ENCODE data around the gene SOHLH1.

SOHLH1 gene

DNA sequence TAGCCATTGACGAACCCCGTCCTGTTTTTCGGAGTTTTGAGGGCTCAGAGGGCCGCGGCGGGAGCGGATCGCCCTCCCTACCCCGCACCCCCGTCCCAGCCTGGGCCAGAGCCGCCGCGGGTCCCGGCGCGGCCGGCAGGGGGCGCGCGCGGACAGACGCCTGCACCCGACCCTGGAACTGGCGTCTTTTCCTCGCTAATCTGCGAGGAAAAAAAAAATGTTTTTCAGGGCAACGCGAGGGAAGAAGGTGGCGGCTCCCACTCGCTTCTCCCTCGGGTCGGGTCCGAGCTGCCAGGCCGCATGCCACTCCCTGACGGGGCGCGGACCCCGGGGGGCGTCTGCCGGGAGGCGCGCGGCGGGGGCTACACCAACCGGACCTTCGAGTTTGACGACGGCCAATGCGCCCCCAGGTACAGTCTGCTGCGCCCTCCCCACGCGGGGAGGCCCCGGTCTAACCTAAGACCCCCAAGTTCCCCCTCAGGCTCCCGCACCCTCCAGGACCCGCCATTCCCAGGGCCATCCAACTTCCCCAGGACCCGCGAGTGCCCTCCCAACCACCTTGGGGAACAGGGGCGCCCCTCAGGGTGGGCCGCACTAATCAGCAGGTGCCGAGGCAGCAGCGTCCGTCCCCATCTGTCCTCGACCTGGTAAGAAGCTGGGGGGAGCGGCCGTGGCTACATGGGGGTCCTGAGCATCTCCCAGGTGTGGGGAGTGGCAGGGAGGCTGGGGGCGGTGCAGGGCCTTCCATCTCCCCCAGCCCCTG is 2.9 kb upstream of the SOHLH1 start, which contains the start of gene KCNT1:
Gene KCNT1, plus strand, starts transcription at position 227 of the 763 bp plus-strand sequence. Its CDS starts 74 bp downstream, at position 301.
- peak; percentile 48 for DNase-seq

DNA sequence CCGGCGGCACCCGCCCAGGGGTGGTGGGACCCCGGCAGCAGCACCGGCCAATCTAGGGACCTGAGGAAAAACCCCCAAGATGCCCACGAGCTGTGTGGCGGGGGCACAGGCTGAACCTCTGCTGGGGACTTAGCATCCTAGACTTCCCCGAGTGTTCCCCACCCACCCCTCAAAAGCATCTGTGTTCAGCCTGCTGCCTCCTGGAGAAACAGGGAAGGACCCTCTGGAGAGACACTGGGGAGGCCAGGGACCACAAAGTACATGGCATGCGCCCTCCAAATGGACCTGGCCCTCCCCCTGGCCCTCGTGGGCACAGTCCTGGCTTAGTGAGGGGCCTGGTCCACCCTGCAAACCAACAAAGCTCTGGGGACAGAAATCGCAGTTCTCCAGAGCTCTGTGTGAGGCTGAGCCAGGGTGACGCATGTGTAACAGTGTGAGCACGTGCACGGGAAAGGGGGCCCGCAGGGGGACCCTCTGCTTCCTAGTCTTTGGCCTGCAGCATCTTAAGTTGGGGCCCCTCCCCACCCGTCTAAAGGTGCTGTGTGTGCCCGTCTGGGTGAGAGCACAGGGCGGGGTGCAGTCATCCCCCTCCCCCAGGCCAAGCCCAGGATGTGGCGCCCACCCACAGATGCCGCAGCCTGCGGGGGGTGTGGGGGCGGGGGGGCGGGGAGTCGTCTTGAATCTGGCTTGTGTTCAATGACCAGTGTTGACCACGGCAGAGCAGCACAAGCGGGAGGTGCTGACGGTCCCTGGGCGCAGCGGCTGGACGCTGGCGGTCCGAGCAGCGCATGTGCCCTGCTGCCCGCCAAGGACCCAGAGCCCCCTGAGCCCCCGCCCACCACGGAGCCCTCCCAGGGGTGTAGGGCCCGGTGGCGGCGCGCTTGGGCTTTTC is 2.0 kb upstream of the SOHLH1 start:
- peak; percentile 11 for DNase-seq

DNA sequence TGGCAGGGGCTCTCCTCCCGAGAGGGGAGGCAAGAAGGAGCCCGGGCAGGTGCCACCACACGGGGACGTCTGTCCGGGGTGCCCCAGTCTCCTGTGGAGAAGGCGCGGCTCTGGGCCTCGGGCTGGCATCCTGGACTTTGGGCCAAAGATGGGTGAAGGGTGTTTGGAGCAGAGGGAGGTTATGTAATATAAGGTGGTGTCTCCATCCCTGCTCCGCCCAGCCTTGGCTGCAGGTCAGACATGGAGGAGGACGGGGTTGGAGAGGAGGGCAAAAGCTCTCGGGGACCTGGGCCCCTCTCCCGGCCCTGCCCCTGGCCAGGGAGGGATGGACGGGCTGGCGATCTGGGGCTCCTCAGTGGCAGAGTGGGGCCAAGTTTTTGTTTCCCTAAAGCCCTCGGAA is 1.2 kb upstream of the SOHLH1 start:
- DNase-seq: no peak

DNA sequence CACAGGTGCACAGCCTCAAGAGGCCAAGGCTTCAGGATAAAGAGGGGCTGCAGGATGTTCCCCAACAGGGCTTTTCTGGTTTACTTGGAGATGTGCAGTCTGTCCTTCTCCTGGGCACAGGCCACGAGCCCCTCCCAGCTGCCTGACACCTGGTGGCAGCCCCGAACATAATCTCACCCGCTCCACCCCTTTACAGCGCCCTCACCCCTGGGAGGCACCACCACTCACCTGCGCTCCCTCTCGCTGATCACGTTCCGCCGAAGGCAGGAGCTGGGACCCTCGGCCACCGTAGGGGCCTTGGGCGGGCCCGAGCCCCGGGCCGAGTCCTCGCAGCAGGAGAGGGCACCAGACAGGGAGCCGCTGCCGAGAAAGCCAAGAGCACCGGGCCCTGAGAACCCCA is 514 bp downstream of the SOHLH1 start:
- DNase-seq: no peak

DNA sequence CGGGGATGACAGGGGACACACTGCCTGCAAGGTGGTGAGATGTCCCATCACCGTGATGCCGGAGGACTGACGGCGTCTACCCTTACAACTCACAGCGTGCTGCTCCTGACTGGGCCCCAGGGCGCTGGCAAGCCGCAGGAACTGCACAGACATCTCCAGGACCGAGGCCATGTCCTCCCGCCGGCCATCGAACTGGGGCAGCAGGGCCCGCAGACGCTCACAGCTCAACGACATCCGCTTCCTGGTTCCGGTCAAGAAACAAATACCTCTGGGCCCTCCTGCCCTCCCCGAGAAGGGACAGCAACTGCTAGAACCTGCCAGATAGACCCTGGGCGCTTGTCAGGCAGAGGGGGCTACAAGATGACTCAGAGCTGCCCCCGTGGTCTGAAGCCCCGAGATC is 1.0 kb downstream of the SOHLH1 start:
- DNase-seq: no peak

DNA sequence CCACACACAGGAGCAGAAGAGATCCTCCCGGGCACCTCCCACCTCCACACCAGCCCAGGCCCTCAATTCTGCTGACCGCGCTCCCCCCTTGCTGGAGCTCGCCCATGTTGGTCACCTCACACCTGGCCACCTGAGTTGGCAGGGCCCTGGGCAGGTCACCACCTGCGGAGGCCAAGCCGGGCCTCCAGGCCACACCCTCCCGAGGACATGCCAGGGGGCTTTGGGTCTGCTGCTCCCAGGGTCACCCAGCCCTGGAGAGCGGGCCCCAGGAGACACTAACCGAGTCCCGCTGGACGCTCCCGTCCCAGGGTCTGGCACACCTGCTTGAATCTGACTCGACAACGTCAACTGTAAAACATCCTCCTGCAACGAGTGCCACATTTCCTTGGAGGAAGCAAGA is 2.1 kb downstream of the SOHLH1 start:
- no peak for DNase-seq

DNA sequence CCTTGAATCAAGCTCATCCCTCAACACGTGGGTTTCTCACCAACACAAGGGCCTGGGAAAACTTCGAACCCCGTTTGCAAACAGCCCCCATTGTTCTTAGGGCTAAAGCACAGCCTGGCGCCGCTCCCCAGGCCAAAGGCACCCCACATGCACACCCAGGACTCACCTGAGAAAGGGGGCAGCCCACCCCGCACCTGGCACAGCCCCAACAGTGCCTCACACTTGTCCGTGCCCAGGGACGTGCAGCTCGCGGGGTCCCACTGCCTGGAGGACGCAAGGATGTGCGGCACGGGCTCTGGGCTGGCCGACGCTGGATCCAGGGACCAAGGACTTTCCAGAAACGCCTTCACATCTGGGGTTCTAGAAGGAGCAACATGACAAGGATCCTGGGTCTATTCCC is 2.8 kb downstream of the SOHLH1 start:
- DNase-seq: no peak

DNA sequence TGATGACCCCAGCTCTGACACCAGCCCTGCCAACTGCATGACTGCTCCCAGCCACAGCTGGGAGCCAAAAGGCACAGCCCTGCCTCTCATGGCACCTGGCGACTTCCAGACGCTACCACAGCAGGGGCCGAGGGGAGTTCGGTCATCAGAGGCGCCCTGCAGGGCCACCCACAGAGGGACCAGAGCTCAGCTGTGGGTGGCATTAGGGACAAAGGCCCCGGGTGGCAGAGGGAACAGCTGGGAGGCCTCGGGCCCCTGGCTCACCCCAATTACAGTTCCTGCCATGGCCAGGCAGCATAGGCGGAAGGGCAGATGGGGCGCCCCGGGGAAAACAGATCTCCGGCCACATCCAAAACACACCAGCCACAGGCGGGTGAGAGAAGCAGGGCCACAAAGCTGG is 3.6 kb downstream of the SOHLH1 start:
- no peak for DNase-seq

DNA sequence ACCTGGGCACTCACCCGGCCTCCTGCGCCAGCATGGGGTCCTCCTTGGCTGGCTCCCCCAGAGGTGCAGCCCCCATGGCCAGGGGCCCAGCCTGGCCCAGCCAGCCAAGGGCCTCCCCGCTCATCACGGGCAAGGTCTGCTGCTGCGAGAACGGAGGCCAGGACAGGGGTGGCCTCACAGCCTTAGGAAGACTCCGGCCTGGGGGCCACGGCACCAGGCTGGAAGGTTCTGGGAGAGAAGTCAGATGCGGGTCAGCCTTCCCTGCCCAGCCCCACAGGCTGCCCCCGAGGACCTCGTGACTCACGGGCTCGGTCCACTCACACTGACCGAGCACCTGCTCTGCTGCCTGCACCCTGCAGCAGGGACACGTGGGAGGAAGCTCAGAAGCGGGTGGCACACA is 4.2 kb downstream of the SOHLH1 start:
- DNase-seq: no peak

DNA sequence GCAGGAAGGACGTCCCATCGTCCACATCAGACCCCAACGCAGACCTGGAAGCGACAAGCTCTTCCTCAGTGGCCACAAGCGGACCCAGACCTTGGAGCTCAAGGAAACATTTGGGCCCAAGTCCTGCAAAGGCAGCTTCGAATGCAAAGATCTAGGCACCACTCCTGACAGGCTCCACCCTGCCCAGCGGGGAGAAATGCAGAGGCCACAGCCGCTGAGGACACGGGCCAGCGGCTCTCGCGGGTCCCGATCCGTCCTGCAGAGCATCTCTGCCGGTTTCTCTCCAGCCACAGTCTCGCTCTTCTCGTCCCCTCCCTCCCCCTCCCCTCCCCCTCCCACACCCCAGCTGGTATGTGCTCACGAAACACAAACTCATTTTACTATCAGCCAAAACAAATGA is 4.9 kb downstream of the SOHLH1 start:
- DNase-seq: no peak

DNA sequence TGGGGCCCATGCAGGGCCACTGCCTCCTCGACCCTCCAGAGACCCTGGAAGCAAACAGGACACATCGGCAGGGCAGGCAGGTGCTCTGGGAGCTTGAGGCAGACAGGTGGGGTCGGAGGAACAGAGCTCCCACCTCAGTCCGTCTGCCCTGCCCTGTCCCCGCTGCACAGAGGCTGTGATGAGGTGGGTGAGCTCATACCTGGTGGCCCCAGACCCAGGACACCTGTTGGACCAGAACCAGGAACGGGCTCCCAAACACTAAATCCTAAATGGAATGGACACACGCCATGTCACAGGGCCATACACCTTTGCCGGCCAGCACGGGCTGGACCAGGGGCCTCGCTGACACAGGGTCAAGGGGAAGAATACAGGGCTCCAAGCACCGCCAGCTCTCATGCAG is 5.5 kb downstream of the SOHLH1 start:
- DNase-seq: no peak

DNA sequence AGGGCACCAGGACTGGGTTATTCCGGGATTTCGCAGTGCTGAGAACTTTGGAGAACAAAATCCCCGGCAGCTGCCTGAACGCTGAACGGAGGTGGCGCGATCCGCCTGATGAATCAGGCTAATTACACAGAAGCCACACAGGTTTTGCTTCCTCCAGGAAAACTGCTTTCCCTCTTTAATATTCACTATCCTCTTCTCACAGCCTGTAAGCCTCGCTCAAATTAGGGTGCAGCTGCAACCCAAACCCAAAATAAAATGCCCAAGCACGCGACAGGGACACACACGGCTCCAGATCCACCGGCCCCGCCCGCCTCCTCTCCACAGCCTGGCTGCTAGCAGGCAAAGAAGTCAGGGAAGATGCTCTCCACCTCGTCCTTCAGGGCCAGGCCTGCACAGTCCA is 6.0 kb downstream of the SOHLH1 start:
- DNase-seq: no peak

DNA sequence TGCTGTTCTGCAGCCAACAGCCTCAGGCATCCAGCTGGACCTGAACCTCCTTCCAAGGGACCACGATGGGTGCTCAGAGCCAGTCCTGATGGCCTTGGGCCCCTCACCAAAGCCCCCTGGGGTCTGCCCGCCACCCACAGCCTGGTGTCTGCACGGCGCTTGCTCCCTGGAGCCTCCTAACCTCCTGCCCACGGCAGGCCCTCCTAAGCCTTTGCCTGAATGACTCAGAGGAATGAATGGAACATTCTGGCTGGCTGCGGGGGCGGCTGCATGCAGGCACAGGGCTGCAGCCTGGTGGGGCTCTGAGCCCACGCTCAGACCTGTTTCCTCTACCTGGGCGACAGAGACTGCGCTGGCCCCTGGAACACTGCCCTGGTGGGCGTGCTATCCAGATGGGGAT is 6.9 kb downstream of the SOHLH1 start:
- no peak for DNase-seq

DNA sequence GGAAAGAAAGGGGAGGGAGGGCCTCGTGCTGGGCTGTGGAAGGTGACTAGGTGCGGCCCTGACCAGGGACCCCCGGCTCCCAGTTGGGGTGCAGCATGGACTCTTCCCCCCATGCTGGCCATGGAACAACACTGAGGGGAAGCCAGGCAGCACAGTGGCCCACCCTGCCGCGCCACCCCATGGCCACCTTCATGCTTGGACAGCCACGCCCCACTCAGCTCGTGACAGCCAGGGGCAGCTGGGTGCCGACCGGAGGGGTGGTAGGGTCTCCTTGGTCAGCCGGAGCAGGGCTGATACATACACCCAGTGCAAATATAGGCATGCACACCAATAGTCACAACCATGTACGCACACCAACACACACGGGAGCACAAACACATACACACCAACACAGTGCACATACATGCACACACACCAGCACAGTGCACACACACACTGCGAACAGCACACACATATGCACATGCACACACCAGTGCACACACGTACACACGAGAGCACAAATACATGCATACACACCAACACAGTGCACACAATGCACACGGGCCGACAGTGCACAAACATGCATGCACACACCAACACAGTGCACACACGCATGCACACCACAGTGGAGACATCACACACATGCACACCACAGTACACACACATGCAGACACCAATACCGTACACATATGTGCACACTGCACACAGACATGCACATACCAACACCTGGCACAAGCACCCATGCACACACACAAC is 8.3 kb downstream of the SOHLH1 start:
- no peak for DNase-seq

DNA sequence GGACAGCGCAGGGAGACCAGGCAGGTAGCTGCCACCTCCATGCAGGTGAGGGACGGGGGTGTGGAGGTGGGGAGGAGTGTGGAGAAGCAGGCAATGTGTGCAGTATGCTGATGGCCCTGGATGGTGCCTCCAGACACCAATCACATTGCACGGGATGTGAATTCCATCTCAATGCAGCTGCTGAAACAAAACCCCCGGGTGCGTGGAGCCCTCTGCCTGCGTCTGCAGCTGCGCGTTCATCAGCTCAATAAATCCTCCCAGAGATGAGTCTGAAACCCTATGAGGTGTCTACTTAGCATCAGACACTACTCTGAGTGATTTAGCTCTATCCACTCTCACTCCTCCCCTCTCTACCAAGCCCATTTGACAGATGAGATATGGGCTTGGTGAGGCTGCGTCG is 10.3 kb downstream of the SOHLH1 start:
- DNase-seq: no peak

DNA sequence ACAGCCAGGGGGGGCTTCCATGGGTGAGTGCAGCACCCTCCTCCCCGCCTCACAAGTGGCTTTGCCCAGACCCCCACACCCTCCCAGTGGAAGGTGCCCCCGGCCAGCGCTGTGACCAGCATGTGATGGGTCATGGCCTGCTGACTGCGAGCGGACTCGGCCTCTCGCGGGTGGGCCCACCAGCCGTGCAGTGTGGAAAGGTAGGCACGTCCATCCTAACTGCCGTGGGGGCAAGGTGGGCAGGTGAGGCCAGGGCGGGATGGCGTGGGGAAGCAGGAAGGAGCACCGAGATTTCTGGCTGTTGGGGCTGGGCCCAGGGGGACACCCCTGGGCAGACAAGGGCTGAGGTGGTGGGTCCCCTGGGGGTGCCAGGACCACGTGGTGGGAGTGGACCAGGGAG is 12.1 kb downstream of the SOHLH1 start:
- no peak for DNase-seq

DNA sequence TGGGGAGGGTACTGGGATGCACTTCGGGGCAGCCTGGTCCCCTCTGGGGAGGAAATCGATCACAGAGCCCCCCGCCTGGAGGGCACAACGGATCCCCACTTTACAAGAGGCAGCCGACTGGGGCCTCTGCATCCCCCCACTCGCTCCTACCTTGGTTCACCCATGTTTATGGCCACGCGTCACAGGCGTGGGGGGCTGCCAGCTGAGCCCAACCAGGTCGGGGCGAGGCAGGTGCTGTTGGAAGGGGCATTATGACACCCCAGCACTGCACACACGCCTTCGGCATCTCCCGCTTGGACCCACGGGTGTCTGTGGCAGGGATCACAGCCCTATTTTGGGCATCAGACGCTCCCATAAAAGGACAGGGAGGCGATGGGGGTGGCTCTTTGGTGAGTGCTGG is 14.6 kb downstream of the SOHLH1 start:
- no peak for DNase-seq

DNA sequence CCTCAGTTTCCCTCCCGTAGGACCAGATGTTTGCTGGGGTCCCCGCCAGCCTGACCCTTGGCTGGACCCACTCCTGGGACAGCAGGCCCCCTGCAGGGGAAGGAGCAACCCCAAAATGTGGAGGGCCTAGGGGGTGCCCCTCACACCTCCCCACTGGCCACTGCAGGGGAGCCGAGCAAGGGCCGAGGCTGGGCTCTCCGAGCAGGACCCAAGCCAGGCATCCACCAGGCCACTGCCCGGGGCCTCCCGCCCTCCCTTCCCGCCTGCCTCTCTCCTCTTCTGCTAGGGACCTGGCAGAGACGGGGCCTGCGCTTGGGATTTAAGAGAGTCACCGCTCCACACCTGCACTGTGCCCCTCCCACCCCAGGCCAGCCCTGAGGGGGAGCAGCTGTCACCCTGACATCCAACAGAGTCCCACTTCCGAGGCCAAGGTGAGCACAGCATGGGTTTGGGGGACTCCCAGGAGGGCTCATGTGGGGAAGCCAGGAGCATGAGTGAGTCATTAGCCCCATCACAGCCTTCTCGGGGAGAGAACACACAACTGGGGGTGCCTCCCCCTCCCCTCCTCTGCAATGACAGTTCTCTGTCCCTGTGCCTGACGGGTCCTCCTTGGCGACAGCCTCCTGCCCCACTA is 15.8 kb downstream of the SOHLH1 start:
- DNase-seq: no peak

DNA sequence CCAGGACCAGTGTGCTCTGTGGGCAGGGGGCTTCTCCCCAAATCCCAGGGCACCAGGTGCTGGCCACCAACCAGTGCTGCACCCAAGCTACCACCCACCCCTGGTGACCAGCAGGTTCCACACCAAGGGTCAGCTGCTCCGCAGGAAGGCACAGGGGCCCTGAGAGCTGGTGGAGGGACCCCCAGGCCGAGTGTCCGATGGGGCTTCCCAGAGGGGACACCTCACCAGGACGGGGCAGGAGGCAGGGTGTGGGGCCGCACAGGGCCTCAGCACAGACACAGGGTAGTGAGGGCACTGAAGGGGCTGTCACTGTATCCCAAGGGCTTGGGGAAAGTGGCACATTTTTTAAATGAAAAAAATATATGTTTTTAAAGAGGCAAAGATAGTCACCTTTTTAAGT is 18.1 kb downstream of the SOHLH1 start:
- no peak for DNase-seq

DNA sequence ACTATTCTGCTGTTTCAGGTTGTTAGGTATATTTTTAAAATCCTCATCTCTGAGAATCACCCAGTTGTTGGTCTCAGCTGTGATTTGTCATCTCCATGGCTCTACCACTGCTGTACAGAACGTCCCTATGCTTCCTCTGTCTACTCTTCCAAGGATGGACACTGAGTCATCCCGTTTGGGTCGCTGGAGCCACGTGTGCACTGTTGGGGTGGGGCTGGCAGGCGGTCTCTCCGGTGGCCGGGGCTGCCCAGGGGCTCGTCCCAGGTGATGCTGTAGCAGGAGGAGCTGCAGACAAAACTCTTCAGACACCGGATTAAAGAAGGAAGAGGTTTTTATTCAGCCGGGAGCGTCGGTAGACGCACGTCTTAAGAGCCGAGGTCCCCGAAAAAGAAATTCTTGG is 19.2 kb downstream of the SOHLH1 start:
- DNase-seq: no peak

DNA sequence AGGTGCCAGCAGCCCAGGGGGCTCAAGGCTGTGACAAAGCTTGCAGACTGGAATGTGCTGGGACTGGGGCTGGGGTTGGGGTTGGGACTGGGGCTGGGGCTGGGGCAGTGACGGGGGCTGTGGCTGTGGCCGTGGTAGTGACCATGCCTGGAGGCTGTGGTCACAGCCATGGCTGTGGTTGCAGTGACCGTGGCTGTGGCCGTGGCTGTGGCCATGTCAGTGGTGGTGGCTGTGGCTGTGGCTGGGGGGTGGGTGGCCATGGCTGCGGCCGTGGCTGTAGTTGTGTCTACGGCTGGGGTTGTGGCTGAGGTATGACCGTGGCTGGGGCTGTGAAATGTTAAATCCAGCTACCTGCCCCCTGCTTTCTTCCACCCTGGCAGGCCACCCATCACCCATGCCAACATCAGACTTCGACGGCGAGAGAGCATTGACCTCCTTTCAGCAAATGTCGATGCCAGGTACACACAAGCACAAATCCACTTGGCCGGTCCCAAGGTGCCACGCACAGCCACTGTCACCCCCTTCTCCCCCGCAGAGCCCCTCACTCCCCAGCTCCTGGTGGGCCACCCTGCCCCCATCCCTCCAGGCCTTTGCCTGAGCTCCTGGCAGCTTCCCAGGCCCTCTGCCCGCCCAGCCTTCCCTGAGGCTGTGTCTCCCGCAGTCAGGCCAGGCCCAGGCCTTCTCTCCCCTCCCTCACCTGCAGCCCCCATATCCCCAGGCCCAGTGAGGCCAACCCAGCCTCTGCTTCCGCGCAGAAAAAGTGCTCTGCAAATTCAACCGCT is 20.9 kb downstream of the SOHLH1 start:
- DNase-seq: no peak

DNA sequence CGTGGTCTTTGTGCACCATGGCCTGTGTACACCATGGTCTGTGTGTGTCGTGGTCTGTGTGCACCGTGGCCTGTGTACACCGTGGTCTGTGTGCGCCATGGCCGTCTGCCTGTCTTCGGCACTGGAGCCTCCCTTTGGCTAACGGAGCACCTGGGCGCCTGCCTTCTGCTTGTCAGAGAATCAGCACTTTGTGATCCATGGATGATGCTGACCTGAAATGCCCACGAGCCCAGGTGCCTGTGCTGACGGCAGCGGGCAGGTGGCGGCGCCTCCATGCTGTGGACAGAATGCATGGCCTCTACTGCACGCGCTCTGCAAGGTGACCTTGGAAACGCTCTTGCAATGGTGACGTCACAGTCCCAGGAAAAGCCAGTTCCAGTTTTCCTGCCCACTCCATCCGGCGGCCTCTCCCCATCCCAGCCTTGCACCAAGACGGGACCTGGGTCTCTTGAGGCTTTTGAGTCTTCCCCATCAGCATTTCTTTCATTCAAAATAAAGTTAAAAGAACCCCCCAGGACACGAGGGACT is 21.6 kb downstream of the SOHLH1 start:
- DNase-seq: no peak
